ENCODE data around the gene SAE1.
"Not testable (repeated sequence)": the region's sequence is repeated elsewhere in the genome, so short reads cannot be mapped to it uniquely, and the experiment has no call there.

SAE1 gene

GRCh38 chr19:47129579-47129978 lies 1.1 kb upstream of the SAE1 start:
- in situ Hi-C loops (cut with MboI; ENCODE audit: low sequenced_read_pairs, unreplicated experiment), result no loop called here
- DNase-seq (ENCODE audit: low spot score), result no peak
- TF ChIP-seq CTCF (IDR thresholded peaks at IDR 0.05; ENCODE audit: borderline replicate concordance, control extremely low read depth, extremely low read depth, insufficient read depth, missing control alignments), result no peak

- in situ Hi-C loops (cut with MboI; ENCODE audit: low sequenced_read_pairs, unreplicated experiment), result no loop called here
- no peak for TF ChIP-seq CTCF (IDR thresholded peaks at IDR 0.05; ENCODE audit: borderline replicate concordance, control extremely low read depth, extremely low read depth, insufficient read depth, missing control alignments)
- DNase-seq (ENCODE audit: low spot score), result no peak
Measured at GRCh38 chr19:47130120-47130588, 481 bp upstream of the SAE1 start.

DNA sequence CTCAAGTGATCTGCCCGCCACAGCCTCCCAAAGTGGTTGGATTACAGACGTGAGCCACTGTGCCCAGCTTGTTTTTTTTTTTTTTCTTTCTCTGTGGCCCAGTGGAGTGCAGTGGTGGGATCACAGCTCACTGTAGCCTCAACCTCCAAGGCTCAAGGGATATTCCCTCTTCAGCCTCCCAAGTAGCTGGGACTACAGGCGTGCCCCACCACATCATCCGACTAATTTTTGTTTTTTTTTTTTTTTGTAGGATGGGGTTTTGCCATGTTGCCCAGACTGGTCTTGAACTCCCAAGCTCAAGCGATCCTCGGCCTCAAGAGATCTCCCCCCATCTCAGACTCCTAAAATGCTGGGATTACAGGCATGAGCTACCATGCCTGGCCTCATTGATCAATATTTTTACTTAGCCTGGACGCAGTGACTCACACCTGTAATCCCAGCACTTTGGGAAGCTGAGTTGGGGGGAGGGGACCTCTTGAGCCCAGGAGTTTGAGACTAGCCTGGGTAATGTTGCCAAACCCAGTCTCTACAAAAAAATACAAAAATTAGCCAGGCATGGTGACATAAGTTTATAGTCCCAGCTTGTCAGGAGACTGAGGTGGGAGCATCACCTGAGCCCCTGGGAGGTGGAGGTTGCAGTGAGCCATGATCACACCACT lies 1.7 kb downstream of the SAE1 start:
- in situ Hi-C loops (cut with MboI; ENCODE audit: low sequenced_read_pairs, unreplicated experiment), result no loop called here
- no peak for DNase-seq (ENCODE audit: low spot score)
- TF ChIP-seq CTCF (IDR thresholded peaks at IDR 0.05; ENCODE audit: borderline replicate concordance, control extremely low read depth, extremely low read depth, insufficient read depth, missing control alignments), result no peak

DNA sequence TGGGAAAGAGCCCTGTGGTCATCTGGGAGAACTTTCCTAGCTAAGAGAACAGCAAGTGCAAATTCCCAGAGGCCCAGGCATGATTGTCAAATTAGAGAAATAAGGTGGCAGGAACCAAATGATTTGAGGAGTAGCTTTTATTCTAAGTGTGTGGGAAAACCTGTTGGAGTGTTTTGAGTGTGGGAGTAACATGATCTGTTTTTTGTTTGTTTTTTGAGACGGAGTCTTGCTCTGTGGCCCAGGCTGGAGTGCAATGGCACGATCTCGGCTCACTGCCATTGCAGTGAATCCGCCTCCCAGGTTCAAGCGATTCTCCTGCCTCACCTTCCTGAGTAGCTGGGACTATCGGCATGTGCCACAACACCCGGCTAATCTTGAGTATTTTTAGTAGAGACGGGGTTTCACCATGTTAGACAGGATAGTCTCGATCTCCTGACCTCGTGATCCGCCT lies 2.4 kb downstream of the SAE1 start:
- TF ChIP-seq CTCF (IDR thresholded peaks at IDR 0.05; ENCODE audit: borderline replicate concordance, control extremely low read depth, extremely low read depth, insufficient read depth, missing control alignments), result no peak
- in situ Hi-C loops (cut with MboI; ENCODE audit: low sequenced_read_pairs, unreplicated experiment), result no loop called here
- DNase-seq (ENCODE audit: low spot score), result no peak

- in situ Hi-C loops (cut with MboI; ENCODE audit: low sequenced_read_pairs, unreplicated experiment), result no loop called here
- DNase-seq (ENCODE audit: low spot score), result no peak
- no peak for TF ChIP-seq CTCF (IDR thresholded peaks at IDR 0.05; ENCODE audit: borderline replicate concordance, control extremely low read depth, extremely low read depth, insufficient read depth, missing control alignments)
Measured at GRCh38 chr19:47134545-47134944, 3.9 kb downstream of the SAE1 start.

GRCh38 chr19:47135156-47135555 lies 4.5 kb downstream of the SAE1 start:
- in situ Hi-C loops (cut with MboI; ENCODE audit: low sequenced_read_pairs, unreplicated experiment), result no loop called here

DNA sequence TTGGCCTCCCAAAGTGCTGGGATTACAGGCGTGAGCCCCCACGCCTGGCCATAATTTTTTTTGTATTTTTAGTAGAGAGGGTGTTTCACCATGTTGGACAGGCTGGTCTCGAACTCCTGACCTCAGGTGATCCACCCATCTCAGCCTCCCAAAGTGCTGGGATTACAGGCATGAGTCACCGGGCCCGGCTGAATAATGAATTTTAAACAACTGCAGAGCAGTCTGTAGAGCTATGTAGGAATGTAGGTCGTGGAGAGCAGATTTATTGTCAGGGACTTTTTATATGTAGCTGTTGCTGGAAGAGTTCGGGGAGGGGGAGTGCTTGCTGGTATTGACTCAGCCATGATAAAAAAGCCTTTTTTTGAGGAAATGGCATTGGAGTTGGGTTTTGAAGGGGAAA lies 10.6 kb downstream of the SAE1 start:
- DNase-seq (ENCODE audit: low spot score); in situ Hi-C loops (cut with MboI; ENCODE audit: low sequenced_read_pairs, unreplicated experiment): not testable (repeated sequence)

More at GRCh38 chr19:47135156-47135555, 4.5 kb downstream of the SAE1 start:
- no peak for DNase-seq (ENCODE audit: low spot score)
- no peak for TF ChIP-seq CTCF (IDR thresholded peaks at IDR 0.05; ENCODE audit: borderline replicate concordance, control extremely low read depth, extremely low read depth, insufficient read depth, missing control alignments)
